ENCODE data around the gene DENND5B.
"Not testable (repeated sequence)": the region's sequence is repeated elsewhere in the genome, so short reads cannot be mapped to it uniquely, and the experiment has no call there.

DENND5B gene

GRCh38 chr12:31591380-31591901 is 505 bp upstream of the DENND5B start:
- no peak for DNase-seq (ENCODE audit: low read depth)

- DNase-seq (ENCODE audit: low read depth) = no peak
Measured at GRCh38 chr12:31589904-31590641, 863 bp downstream of the DENND5B start.

- no peak for DNase-seq (ENCODE audit: low read depth)
Measured at GRCh38 chr12:31589598-31589903, 1.4 kb downstream of the DENND5B start.

GRCh38 chr12:31588976-31589375 is 2.0 kb downstream of the DENND5B start:
- DNase-seq (ENCODE audit: low read depth) = no peak

GRCh38 chr12:31586728-31587127 is 4.2 kb downstream of the DENND5B start:
- DNase-seq (ENCODE audit: low read depth) = no peak

- no peak for DNase-seq (ENCODE audit: low read depth)
Measured at GRCh38 chr12:31585895-31586294, 5.0 kb downstream of the DENND5B start.

GRCh38 chr12:31585271-31585670 is 5.7 kb downstream of the DENND5B start:
- DNase-seq (ENCODE audit: low read depth) = no peak

GRCh38 chr12:31584782-31585181 is 6.2 kb downstream of the DENND5B start:
- DNase-seq (ENCODE audit: low read depth) = no peak

GRCh38 chr12:31583878-31584277 is 7.1 kb downstream of the DENND5B start:
- no peak for DNase-seq (ENCODE audit: low read depth)

- no peak for DNase-seq (ENCODE audit: low read depth)
Measured at GRCh38 chr12:31582155-31582554, 8.8 kb downstream of the DENND5B start.

- no peak for DNase-seq (ENCODE audit: low read depth)
Measured at GRCh38 chr12:31578632-31579031, 12.3 kb downstream of the DENND5B start.

GRCh38 chr12:31574803-31575575 is 15.9 kb downstream of the DENND5B start:
- DNase-seq (ENCODE audit: low read depth) = no peak

- DNase-seq (ENCODE audit: low read depth) = not testable (repeated sequence)
Measured at GRCh38 chr12:31574367-31574766, 16.6 kb downstream of the DENND5B start.

- DNase-seq (ENCODE audit: low read depth) = no peak
Measured at GRCh38 chr12:31572900-31573600, 17.9 kb downstream of the DENND5B start.

- DNase-seq (ENCODE audit: low read depth) = no peak
Measured at GRCh38 chr12:31570880-31571279, 20.1 kb downstream of the DENND5B start.

GRCh38 chr12:31569517-31569916 is 21.4 kb downstream of the DENND5B start:
- not testable (repeated sequence) for DNase-seq (ENCODE audit: low read depth)

- DNase-seq (ENCODE audit: low read depth) = no peak
Measured at GRCh38 chr12:31568498-31568897, 22.4 kb downstream of the DENND5B start.

- no peak for DNase-seq (ENCODE audit: low read depth)
Measured at GRCh38 chr12:31567029-31567428, 23.9 kb downstream of the DENND5B start.

- no peak for DNase-seq (ENCODE audit: low read depth)
Measured at GRCh38 chr12:31566547-31566946, 24.4 kb downstream of the DENND5B start.

GRCh38 chr12:31562594-31563328 is 28.2 kb downstream of the DENND5B start:
- no peak for DNase-seq (ENCODE audit: low read depth)

- no peak for DNase-seq (ENCODE audit: low read depth)
Measured at GRCh38 chr12:31560516-31560915, 30.4 kb downstream of the DENND5B start.

- no peak for DNase-seq (ENCODE audit: low read depth)
Measured at GRCh38 chr12:31558521-31558920, 32.4 kb downstream of the DENND5B start.
